ENCODE measurements around the gene PERP.

PERP gene

GRCh38 chr6:138044458-138044857 is 62.8 kb downstream of the PERP start:
- DNase-seq: no peak

Measured in DMS79 treated with DMSO at 0.1 percent for 48 hours (cell line).